ENCODE data around the gene GAS2L3. TPM values are rescaled to one million over a fixed set of nuclear protein-coding genes. Genes with fewer than 3 reads are reported as not detected.
A peak's percentile ranks its signal among the peaks of the same experiment; 100 is the strongest.

The GAS2L3 gene
- total and polyA plus RNA-seq, 2 of the 13 experiments (the other 11 are each of a cell fraction or from before 2014, with no cell fraction given), result 7.0 to 20.8 TPM

GRCh38 chr12:100573292-100574186, at the start of gene GAS2L3 (continued):
- TF ChIP-seq ZNF569 (CRISPR knock-in tag; IDR thresholded peaks at IDR 0.05; ENCODE audit: borderline replicate concordance) (peak; percentile 79; the same call in 1 of the 2 replicates), TERF1 (CRISPR knock-in tag; IDR thresholded peaks at IDR 0.05) (peak; percentile 79; the same call in 1 of the 2 replicates), STAT6 (CRISPR knock-in tag; IDR thresholded peaks at IDR 0.05; ENCODE audit: borderline replicate concordance) (peak; percentile 85; the same call in 1 of the 2 replicates), HNF4A (CRISPR knock-in tag; IDR thresholded peaks at IDR 0.05) (no peak), ZNF513 (CRISPR knock-in tag; conservative IDR thresholded peaks at IDR 0.05) (no peak), ZNF205 (CRISPR knock-in tag; IDR thresholded peaks at IDR 0.05) (no peak; the same call in 1 of the 2 replicates), NR2C2 (CRISPR knock-in tag; IDR thresholded peaks at IDR 0.05; ENCODE audit: borderline replicate concordance) (peak; percentile 58), TAF1 (CRISPR knock-in tag; IDR thresholded peaks at IDR 0.05) (peak; percentile 81), ZSCAN21 (CRISPR knock-in tag; IDR thresholded peaks at IDR 0.05; ENCODE audit: borderline replicate concordance) (peak; percentile 83; the same call in 1 of the 2 replicates), FOXO4 (CRISPR knock-in tag; conservative IDR thresholded peaks at IDR 0.05) (0 out of 2 replicates have a peak, but pooled peaks have one; percentile 76), HCFC1 (IDR thresholded peaks at IDR 0.05; ENCODE audit: low read depth, low read length) (no peak), TOPORS (CRISPR knock-in tag; IDR thresholded peaks at IDR 0.05) (peak; percentile 86), ZBTB25 (CRISPR knock-in tag; IDR thresholded peaks at IDR 0.05) (peak; percentile 39; the same call in 1 of the 2 replicates), ZBTB39 (CRISPR knock-in tag; IDR thresholded peaks at IDR 0.05) (peak; percentile 71; the same call in 1 of the 2 replicates), ZNF747 (CRISPR knock-in tag; IDR thresholded peaks at IDR 0.05; ENCODE audit: borderline replicate concordance) (peak; percentile 72; the same call in 1 of the 2 replicates), HNRNPLL (IDR thresholded peaks at IDR 0.05; ENCODE audit: low read depth, low read length, poor library complexity, severe bottlenecking) (peak; percentile 65), KDM3A (CRISPR knock-in tag; IDR thresholded peaks at IDR 0.05; ENCODE audit: low read depth) (peak; percentile 34; the same call in 1 of the 2 replicates)
